Measurements from ENCODE around the gene HOXB7.

GRCh38 chr17:48597528-48597777 is 13.4 kb downstream of the HOXB7 start:
- TF ChIP-seq SRF (IDR thresholded peaks at IDR 0.05; ENCODE audit: low read depth, low read length) (no peak), ZBTB26 (CRISPR knock-in tag; IDR thresholded peaks at IDR 0.05; ENCODE audit: borderline replicate concordance) (no peak), POLR2AphosphoS5 (IDR thresholded peaks at IDR 0.05; ENCODE audit: low read depth, low read length) (no peak)

Data from HepG2 (cell line).